Measurements from ENCODE around the gene FCER1G. TPM values are rescaled to one million over a fixed set of nuclear protein-coding genes. Genes with fewer than 3 reads are reported as not detected.

Gene FCER1G
- total RNA-seq, 1 donor from 2014 or later: not detected

GRCh38 chr1:161175771-161176453, 39.2 kb upstream of the FCER1G start:
- no peak for DNase-seq (ENCODE audit: low read depth)
- Histone ChIP-seq H3K36me3 (ENCODE audit: control insufficient read depth, insufficient read depth, low read length) (peaks cover 2% of the 10 kb centered on the region), H3K27me3 (ENCODE audit: control insufficient read depth, insufficient read depth, low read length) (no peaks in the 10 kb centered on the region), H3K4me3 (ENCODE audit: low read depth, low read length) (no peak overlapping the region)
- no peak for TF ChIP-seq CTCF (IDR thresholded peaks at IDR 0.05; ENCODE audit: insufficient read depth, low read length, poor library complexity, severe bottlenecking)

- TF ChIP-seq CTCF (IDR thresholded peaks at IDR 0.05; ENCODE audit: insufficient read depth, low read length, poor library complexity, severe bottlenecking): no peak
- Histone ChIP-seq H3K27me3 (ENCODE audit: control insufficient read depth, insufficient read depth, low read length) (no peaks in the 10 kb centered on the region), H3K4me3 (ENCODE audit: low read depth, low read length) (peak overlapping the region; percentile 82), H3K36me3 (ENCODE audit: control insufficient read depth, insufficient read depth, low read length) (peaks cover 2% of the 10 kb centered on the region)
- DNase-seq (ENCODE audit: low read depth): no peak
Observed at GRCh38 chr1:161176468-161177111, 38.5 kb upstream of the FCER1G start.

GRCh38 chr1:161177112-161177935, 37.8 kb upstream of the FCER1G start, which contains the start of gene B4GALT3:
TSS of gene B4GALT3 (minus strand) at chr1:161177507. CDS start at chr1:161176060, 1,447 bp downstream.
- Histone ChIP-seq H3K27me3 (ENCODE audit: control insufficient read depth, insufficient read depth, low read length) (no peaks in the 10 kb centered on the region), H3K4me3 (ENCODE audit: low read depth, low read length) (peak within 1 kb of the TSS; percentile 82), H3K36me3 (ENCODE audit: control insufficient read depth, insufficient read depth, low read length) (no peaks in the 10 kb centered on the region)
- TF ChIP-seq CTCF (IDR thresholded peaks at IDR 0.05; ENCODE audit: insufficient read depth, low read length, poor library complexity, severe bottlenecking): peak; percentile 12
- DNase-seq (ENCODE audit: low read depth): no peak

GRCh38 chr1:161177936-161178244, 37.2 kb upstream of the FCER1G start:
- TF ChIP-seq CTCF (IDR thresholded peaks at IDR 0.05; ENCODE audit: insufficient read depth, low read length, poor library complexity, severe bottlenecking): no peak
- DNase-seq (ENCODE audit: low read depth): no peak
- Histone ChIP-seq H3K36me3 (ENCODE audit: control insufficient read depth, insufficient read depth, low read length) (no peaks in the 10 kb centered on the region), H3K4me3 (ENCODE audit: low read depth, low read length) (peak overlapping the region; percentile 82), H3K27me3 (ENCODE audit: control insufficient read depth, insufficient read depth, low read length) (no peaks in the 10 kb centered on the region)

GRCh38 chr1:161179698-161180097, 35.4 kb upstream of the FCER1G start:
- no peak for DNase-seq (ENCODE audit: low read depth)
- no peaks in the 10 kb centered on the region for H3K27me3 ChIP-seq (ENCODE audit: control insufficient read depth, insufficient read depth, low read length)
- TF ChIP-seq CTCF (IDR thresholded peaks at IDR 0.05; ENCODE audit: insufficient read depth, low read length, poor library complexity, severe bottlenecking): no peak
- H3K36me3 ChIP-seq (ENCODE audit: control insufficient read depth, insufficient read depth, low read length): no peaks in the 10 kb centered on the region
- H3K4me3 ChIP-seq (ENCODE audit: low read depth, low read length): no peak overlapping the region

Measured in kidney epithelial cell (primary cell).